Bronchial smooth muscle cell (primary cell): Measurements from ENCODE around the gene UROD. TPM values are rescaled to one million over a fixed set of nuclear protein-coding genes. Genes with fewer than 3 reads are reported as not detected.

ENCODE experiments used
- total RNA-seq: library from RNA; depleted of rRNA; stranded (reverse); fragments of >200 nt; gene quantifications from 2 replicates; pipeline ENCODE4 v1.2.1, GENCODE V29; 2014

The UROD gene
- 170 and 245 TPM in 2 replicates for total RNA-seq

DNA sequence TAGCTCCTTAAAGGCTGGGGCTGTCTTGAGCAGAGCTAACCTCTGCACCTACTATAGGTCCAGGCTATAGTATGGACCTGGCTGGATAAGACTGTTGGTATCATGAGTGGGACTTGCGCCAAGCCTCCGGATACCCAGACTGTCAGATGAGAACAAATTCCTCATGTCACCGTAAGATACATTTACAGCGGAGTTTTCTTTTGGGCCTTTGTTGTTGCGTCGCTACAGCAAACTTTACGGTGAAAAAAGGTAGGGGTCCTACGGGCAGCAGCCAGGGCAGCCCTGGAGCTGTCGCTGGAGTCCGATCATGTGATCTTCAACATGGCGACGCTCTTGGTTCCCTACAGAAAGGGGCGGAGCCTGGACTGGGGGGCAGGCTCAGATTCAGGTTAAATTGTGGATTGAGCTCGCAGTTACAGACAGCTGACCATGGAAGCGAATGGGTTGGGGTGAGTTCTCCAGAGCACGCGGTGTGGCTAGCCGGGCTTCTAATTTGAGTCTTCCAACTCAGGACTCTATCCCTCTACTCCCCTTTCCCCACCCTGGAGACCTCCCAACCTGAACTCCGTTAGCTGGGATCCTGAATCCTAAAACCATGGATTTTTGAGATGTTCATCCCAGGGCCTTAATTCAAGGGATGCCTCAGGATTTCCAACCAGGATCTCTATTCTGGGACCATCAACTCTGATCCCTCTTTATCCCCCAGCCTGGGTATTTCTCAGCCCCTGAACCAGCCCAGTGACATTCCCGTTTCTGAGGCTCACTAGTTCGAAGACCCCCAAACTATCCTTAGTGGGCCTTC, at the start of gene UROD:
Gene UROD, plus strand, starts transcription at position 418 of the 802 bp plus-strand sequence. Its CDS starts 12 bp downstream, at position 430.

DNA sequence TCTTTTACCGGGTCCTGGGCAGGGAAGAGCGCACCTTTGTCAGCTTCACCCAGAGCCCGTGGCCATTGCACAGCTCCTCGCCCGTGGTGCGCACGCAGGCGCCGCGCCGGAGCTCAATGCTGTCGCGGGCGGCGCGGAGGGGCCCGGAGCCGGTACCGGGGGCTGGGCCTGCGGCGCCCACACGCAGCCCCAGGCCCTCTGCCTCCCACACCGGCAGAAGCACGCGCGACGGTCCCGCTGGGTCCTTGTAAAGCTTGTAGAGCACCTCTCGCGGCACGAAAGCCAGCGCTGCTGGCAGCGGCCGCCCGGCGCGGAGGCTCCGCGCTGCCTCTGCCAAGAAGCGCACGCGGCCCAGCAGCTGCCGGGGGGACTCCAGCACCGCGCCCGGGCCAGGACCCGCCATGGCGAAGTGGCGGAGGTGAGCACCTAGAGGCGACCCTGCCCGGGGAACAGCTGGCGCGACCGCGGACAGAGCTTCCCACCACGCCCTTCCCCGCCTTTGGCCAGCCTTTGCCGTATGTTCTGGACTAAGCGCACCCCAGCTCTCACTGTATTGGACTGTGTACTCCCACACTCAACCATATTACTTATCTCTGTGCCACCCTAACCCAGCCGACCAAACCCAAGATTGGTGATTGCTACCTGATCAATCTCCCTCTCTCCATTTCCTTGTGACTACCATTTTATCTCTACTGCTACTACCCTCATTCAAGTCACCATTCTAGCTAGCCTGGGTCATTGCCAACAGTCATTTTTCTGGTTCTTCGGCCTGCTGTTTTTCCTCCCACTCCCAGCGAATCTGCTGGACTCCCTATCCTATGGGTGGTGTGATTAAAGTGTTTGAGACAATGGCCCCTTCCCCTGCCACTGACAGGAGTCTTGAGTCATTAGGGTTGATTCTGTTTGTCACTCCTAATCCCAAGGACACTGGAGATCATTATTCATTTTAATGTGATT, 921 bp upstream of the UROD start, which contains the start of gene HECTD3:
Gene HECTD3, minus strand, starts transcription at position 470 of the 957 bp plus-strand sequence. Its CDS starts 67 bp downstream, at position 403.

Other genes with a start within 250 kb of the UROD start
- 1,417 and 1,701 TPM in 2 replicates for gene RPS8, start 236.7 kb upstream of the UROD start, total RNA-seq
- 0.16 and 0.26 TPM in 2 replicates for gene BEST4, start 224.1 kb upstream of the UROD start, total RNA-seq
- 9.0 and 15.8 TPM in 2 replicates for gene PLK3, start 211.9 kb upstream of the UROD start, total RNA-seq
- gene DYNLT4, start 204.9 kb upstream of the UROD start, total RNA-seq, result not detected in 2 replicates
- 4.5 and 5.8 TPM in 2 replicates for gene BTBD19, start 203.7 kb upstream of the UROD start, total RNA-seq
- 0.17 and 0.95 TPM in 2 replicates for gene PTCH2, start 169.0 kb upstream of the UROD start, total RNA-seq
- gene EIF2B3, start 25.7 kb upstream of the UROD start, total RNA-seq, result 41.5 and 49.6 TPM in 2 replicates
- 17.7 and 17.9 TPM in 2 replicates for gene HECTD3, start 930 bp upstream of the UROD start, total RNA-seq
- 0.32 and 1.5 TPM in 2 replicates for gene ZSWIM5, start 194.4 kb downstream of the UROD start, total RNA-seq